ENCODE data around the gene MDH1. TPM values are rescaled to one million over a fixed set of nuclear protein-coding genes. Genes with fewer than 3 reads are reported as not detected.

Gene MDH1
- total and polyA plus RNA-seq, 2 donors (not counting 1 experiment from before 2014, with no cell fraction given), result 65.7 to 87.8 TPM

- ATAC-seq (ENCODE audit: low read depth), result no peak
- no peak overlapping the region for H3K27ac Mint-ChIP-seq
- Histone ChIP-seq H3K27ac (ENCODE audit: low read length in 2 of 2) (no peak overlapping the region), H3K4me1 (ENCODE audit: control insufficient read depth in 2 of 2, insufficient read depth in 2 of 2, low read length in 2 of 2) (no peaks in the 10 kb centered on the region), H3K27me3 (replicated peaks in 1 of 4; ENCODE audit: control extremely low read depth in 1 of 4, control insufficient read depth in 3 of 4, insufficient read depth in 4 of 4, low read length in 3 of 4) (no peaks in the 10 kb centered on the region), H3K9me3 (ENCODE audit: control extremely low read depth in 1 of 3, control insufficient read depth in 2 of 3, insufficient read depth in 1 of 3, low read length in 2 of 3) (peaks cover 0 to 4% (median 0%) of the 10 kb centered on the region in 3 donors), H2AFZ (ENCODE audit: insufficient read depth, low read depth, low read length, poor library complexity, severe bottlenecking) (no peak overlapping the region), H3K36me3 (replicated peaks in 1 of 2; ENCODE audit: control extremely low read depth in 1 of 2, control insufficient read depth in 1 of 2, extremely low read depth in 1 of 2, insufficient read depth in 2 of 2, low read length in 1 of 2) (no peaks in the 10 kb centered on the region), H4K20me1 (ENCODE audit: control insufficient read depth, insufficient read depth, low read length, poor library complexity, severe bottlenecking) (no peaks in the 10 kb centered on the region), H3K79me2 (ENCODE audit: control insufficient read depth, insufficient read depth, low read length) (no peaks in the 10 kb centered on the region), H3K4me3 (ENCODE audit: control extremely low read depth in 1 of 5, extremely low read depth in 1 of 5, insufficient read depth in 1 of 5, low read depth in 2 of 5, low read length in 4 of 5) (no peak overlapping the region), H3K9ac (ENCODE audit: low read length) (no peak overlapping the region), H3K4me2 (replicated peaks; ENCODE audit: low read depth, low read length, poor library complexity, severe bottlenecking) (no peak overlapping the region)
- H3K27me3 Mint-ChIP-seq, result peaks cover 23% of the 10 kb centered on the region
- DNase-seq, result no peak
- CTCF ChIA-PET, result no interaction called here
- peaks cover 4% of the 10 kb centered on the region for H3K9me3 Mint-ChIP-seq (ENCODE audit: insufficient read depth)
- POLR2A ChIA-PET, result no interaction called here
- 100% methylated on average over 1 of the region's 1 CpG for WGBS (ENCODE audit: insufficient coverage)
- no peak for TF ChIP-seq EZH2 (IDR thresholded peaks at IDR 0.05; ENCODE audit: borderline replicate concordance, insufficient read depth, low read depth, low read length, poor library complexity, severe bottlenecking)
- no peak for TF ChIP-seq CTCF (IDR thresholded peaks at IDR 0.05)
- intact Hi-C loops (cut with micrococcal nuclease), result no loop called here
- no peak overlapping the region for H3K4me3 Mint-ChIP-seq
- H3K4me1 Mint-ChIP-seq, result no peaks in the 10 kb centered on the region
Measured at GRCh38 chr2:63649829-63650228, 61.1 kb downstream of the MDH1 start.

- Histone ChIP-seq H3K9me3 (ENCODE audit: control extremely low read depth in 1 of 3, control insufficient read depth in 2 of 3, insufficient read depth in 1 of 3, low read length in 2 of 3) (peaks cover 0 to 4% (median 0%) of the 10 kb centered on the region in 3 donors), H3K79me2 (ENCODE audit: control insufficient read depth, insufficient read depth, low read length) (no peaks in the 10 kb centered on the region), H3K36me3 (replicated peaks in 1 of 2; ENCODE audit: control extremely low read depth in 1 of 2, control insufficient read depth in 1 of 2, extremely low read depth in 1 of 2, insufficient read depth in 2 of 2, low read length in 1 of 2) (no peaks in the 10 kb centered on the region), H3K4me1 (ENCODE audit: control insufficient read depth in 2 of 2, insufficient read depth in 2 of 2, low read length in 2 of 2) (no peaks in the 10 kb centered on the region), H4K20me1 (ENCODE audit: control insufficient read depth, insufficient read depth, low read length, poor library complexity, severe bottlenecking) (no peaks in the 10 kb centered on the region), H3K9ac (ENCODE audit: low read length) (no peak overlapping the region), H2AFZ (ENCODE audit: insufficient read depth, low read depth, low read length, poor library complexity, severe bottlenecking) (no peak overlapping the region), H3K4me3 (ENCODE audit: control extremely low read depth in 1 of 5, extremely low read depth in 1 of 5, insufficient read depth in 1 of 5, low read depth in 2 of 5, low read length in 4 of 5) (no peak overlapping the region), H3K27me3 (replicated peaks in 1 of 4; ENCODE audit: control extremely low read depth in 1 of 4, control insufficient read depth in 3 of 4, insufficient read depth in 4 of 4, low read length in 3 of 4) (no peaks in the 10 kb centered on the region), H3K4me2 (replicated peaks; ENCODE audit: low read depth, low read length, poor library complexity, severe bottlenecking) (no peak overlapping the region), H3K27ac (ENCODE audit: low read length in 2 of 2) (no peak overlapping the region)
- Mint-ChIP-seq H3K4me1 (no peaks in the 10 kb centered on the region), H3K27me3 (peaks cover 17% of the 10 kb centered on the region), H3K27ac (no peak overlapping the region), H3K9me3 (ENCODE audit: insufficient read depth) (peaks cover 2% of the 10 kb centered on the region), H3K4me3 (no peak overlapping the region)
- intact Hi-C loops (cut with micrococcal nuclease), result no loop called here
- ChIA-PET CTCF (no interaction called here), POLR2A (no interaction called here)
- DNase-seq, result no peak
- ATAC-seq (ENCODE audit: low read depth), result no peak
- no peak for TF ChIP-seq EZH2 (IDR thresholded peaks at IDR 0.05; ENCODE audit: borderline replicate concordance, insufficient read depth, low read depth, low read length, poor library complexity, severe bottlenecking)
- TF ChIP-seq CTCF (IDR thresholded peaks at IDR 0.05), result no peak
- no CpG with 5 or more reads among the region's 3 CpGs for WGBS (ENCODE audit: insufficient coverage)
Measured at GRCh38 chr2:63650756-63651155, 62.0 kb downstream of the MDH1 start.

All from B cell (primary cell).